NCI-H526 (cell line): Measurements from ENCODE around the gene NCAPG2.

Experiments used
- DNase-seq, 2 experiments: peaks; one replicate each; lab custom pipeline; 2025; lab: John Stamatoyannopoulos, UW

Gene NCAPG2

DNA sequence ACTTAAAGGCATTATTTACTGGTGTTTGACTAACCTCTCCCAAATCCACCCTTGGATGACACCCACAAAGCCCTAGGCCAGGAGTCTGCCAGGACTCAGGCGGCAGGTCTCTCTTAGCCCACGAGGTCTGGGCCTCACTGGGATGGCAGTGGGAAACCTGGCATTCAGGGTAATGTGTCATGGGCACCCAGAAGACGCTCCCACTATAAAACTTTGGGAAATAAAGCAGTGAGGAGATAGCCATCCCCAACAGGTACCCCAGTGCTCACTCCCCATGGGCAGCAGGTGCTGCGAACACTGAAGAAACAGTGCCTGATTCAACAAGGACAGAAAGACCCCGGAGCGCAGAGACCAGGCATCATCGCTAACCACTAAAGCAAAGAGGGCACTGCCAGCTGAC, 102.6 kb downstream of the NCAPG2 start:
- DNase-seq = no peak

DNA sequence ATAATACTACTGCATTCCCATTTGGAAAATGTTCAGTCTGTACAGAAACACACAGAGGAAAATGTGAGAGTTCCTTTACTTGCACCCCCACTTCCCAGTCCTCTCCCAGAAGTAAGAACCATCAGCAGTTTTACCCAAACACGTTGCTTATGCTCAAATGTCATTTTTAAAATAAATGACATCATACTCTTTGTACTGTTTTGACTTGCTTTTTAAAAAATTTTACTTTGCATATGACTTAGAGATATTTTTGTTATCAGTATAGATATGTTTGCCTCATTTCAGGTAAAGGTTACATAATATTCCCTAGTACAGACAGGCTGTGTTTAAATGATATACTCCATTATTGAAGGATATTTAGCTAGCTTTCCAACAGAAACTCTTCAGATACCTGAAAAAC, 103.5 kb downstream of the NCAPG2 start:
- no peak for DNase-seq

DNA sequence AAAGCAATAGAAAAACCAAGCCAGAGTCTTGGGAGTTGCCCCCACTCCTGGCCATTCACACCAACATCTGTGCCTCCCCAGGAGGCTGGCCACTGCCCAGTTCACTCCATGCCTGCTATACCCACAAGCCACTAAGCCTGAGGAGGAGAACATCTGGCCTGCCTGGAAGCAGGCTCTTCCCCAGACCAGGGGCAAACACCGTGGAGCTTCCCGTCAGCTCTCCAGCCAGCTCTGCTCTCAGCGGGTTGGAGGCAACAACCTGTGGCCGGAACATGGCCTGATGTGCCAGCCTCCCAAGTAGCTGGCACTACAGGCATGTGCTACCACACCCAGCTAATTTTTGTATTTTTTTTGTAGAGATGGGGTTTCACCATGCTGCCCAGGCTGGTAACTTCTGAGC, 107.9 kb downstream of the NCAPG2 start:
- no peak for DNase-seq

DNA sequence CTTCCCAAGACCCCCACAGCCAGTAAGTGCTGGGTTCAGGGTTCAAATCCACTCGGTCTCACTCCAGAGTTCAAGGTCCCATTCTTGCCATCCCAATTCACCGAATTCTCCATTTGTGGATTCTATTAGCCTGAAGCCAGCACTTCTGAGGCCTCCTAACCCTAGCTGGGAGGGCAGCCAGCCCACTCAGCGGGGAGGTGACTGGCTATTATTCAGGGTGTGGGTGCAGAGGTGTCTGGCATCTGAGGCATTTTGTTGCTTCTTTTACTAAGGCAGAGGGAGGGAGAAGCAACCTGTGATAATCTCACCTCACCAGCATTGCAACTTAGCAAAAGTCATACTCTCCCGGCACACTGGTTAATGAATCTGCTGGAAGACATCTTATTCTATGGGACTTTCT, 108.3 kb downstream of the NCAPG2 start:
- DNase-seq = no peak

DNA sequence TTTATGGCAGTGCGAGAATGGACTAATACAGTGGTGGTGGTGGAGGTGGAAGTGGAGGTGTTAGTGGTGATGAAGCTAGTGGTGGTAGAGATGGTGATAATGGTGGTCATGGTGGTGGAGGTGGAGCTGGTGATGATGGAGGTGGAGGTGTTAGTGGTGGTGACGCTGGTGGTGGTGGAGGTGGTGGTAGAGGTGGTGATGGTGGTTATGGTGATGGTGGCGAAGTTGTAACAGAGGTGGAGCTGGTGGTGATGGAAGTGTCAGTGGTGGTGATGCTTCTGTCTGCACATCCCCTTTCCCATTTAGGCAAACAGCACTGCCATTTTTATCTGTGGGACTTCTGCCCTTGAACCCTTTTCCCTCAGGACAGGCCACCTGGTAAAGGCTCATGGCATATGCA, 109.5 kb downstream of the NCAPG2 start:
- no peak for DNase-seq

DNA sequence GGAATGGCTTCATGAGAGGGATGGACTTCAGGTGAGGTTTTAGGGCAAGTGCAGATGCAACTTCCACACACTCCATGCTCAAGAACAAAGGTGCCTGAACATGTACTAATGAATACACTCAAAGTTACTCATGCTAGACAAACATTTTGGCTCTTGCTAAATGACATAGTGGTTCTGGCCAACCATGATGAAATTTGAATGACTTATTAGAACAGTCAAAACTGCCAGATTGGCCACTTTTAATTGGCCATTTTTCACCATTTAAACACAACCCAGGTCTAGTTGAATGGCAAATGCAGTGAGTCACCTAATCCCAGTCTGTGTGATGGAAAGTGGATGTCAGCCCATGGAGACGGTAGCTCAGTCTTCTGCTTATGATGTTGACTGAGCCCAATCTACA, 112.1 kb downstream of the NCAPG2 start:
- DNase-seq = no peak

DNA sequence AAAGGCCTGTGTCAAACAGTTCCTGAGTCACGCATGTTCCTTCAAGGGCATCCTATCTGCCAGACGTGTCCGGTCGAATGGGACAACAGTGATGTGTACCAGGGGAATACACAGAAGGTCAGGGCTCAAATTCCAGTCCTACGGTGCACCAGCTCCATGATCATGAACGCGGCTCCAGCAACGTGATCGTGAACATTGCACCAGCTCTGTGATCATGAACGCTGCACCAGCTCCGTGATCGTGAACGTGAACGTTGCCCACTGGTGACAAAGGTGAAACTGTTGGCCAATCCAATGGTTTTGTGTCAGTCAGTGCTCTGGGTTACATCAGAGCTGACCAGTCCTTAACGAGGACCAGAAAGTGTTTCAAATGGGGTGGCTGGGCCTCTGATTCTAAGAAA, 112.7 kb downstream of the NCAPG2 start:
- DNase-seq = no peak

DNA sequence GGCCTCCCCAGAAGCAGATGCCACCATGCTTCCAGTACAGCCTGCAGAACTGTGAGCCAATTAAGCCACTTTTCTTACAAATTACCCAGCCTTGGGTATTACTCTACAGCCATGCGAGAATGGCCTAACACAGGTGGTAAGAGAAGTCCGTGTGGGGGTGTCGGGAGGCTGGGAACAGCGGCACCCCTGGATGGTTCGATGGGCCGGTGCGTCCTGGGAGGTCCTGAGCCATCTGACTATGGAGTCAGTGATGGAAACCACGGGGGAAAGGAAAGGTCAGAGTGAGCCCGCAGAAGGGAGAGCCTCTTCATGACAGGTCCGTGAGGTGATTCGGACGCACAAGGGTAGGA, 114.4 kb downstream of the NCAPG2 start:
- DNase-seq = no peak

DNA sequence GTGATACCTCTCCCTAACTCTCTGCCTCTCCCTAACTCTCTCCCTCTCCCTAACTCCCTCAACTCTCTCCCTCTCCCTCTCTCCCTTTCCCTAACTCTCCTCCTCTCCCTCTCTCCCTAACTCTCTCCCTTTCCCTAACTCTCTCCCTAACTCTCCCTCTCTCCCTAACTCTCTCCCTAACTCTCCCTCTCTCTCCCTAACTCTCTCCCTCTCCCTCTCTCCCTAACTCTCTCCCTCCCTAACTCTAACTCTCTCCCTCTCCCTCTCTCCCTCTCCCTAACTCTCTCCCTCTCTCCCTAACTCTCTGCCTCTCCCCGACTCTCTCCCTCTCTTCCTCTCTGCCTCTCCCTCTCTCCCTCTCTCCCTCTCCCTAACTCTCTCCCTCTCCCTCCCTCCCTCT, 115.0 kb downstream of the NCAPG2 start:
- no peak for DNase-seq

DNA sequence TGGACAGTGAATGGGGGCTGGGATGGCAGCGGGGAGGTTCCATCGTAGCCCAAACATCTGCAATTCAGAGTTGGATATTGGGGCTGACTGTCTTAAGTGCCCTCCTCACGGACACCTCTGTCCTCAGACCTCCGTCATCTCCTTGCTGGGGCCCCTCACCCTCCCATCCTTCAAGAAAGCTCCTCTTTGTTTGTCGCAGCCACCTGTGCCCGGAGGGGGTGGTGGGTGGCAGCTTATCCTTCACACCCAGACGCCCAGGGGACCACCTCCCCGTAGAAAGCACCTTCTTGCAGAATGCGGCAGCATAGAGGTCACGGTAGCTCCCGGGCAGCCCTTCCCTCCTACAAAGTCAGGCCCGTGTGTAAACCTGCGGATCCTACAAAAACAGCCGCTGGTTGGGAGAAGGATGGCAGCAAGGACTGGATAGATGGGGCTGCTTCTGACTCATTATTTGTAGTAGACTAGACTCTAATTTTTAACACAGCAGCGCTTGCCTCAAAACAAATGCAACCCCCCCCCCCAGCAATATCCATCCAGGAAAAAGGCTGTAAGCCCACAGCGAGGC, 115.6 kb downstream of the NCAPG2 start:
- peak in 1 of 2 experiments; percentile 29 for DNase-seq

DNA sequence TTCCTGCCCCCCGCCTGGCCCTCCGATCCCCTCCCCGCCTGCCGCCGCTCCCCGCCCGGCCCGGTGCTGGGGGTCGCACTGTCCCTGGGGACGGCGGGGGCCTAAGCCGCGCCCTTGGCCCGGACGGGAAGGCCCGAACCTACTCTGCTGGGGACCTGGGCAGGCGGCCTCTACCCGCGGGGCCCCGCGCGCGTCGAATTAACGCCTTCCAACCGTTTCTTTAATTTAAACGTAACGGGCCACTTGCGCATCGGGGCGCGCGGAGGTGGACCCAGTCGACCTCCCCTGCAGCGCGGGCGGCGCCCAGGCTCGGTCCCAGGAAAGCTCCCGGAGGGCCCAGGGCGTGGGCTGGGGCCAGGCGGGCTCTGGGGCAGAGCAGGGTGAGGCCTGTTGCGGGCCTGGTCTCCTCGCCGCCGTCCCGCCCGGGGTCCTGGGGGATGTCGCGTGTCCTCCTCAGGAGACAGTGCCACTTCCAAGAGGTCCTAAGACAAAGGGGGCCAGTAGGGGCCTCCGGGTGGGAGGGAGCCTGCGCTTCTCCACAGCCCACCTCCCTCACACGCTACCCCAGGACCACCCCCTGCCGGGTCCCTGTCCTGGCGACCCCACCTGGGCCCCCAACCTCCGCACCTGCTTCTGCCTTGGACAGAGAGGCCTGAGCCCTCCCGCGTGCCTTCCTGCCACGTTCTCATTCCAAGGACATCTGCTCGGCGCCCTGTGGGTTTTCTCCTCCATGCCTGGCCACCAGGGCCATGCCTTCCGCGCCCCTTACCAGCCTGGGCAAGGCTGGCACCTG, 116.3 kb downstream of the NCAPG2 start:
- peak in 1 of 2 experiments; percentile 49 for DNase-seq

DNA sequence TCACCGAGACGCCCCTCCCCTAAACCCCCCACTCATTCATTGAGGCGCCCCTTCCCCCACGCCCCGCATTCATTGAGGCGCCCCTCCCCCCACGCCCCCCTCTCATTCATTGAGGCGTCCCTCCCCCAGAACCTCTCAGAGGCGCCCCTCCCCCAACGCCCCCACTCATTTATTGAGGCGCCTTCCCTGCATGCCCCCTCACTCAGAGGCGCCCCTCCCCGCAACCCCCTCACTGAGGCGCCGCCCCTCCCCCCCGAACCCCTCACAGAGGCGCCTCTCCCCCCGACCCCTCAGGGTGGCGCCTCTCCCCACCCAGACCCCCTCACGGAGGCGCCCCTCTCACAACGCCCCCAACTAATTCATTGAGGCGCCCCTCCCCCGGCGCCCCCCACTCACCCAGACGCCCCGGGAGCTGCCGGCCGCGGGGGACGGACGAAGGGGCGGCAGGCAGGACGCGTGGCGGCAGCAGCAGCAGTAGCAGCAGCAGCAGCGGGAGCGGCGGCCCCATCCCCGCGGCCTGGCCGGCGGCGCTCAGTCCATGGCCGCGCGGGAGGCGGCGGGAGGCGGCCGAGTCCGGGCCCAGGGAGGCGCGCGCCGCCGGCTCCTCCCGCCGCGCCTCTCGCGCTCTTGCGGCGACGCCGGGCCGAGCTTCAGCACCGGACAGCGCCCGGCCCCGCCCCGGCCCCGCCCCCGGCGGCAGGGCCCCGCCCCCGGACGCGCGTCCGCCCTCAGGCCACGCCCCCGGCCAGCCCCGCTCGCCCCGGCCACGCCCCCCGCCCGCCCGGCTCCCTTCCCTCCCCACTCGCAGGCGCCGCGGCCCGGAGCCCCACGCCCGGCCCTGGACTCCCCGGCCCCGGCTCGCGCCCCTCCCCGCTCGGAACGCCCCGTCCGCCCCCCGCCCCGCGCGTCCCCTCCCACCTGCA, 117.2 kb downstream of the NCAPG2 start, which contains the start of gene PTPRN2:
TSS of gene PTPRN2 (minus strand) at position 662 of the 923 bp plus-strand sequence.
- DNase-seq = peak; percentile 17 to 91

DNA sequence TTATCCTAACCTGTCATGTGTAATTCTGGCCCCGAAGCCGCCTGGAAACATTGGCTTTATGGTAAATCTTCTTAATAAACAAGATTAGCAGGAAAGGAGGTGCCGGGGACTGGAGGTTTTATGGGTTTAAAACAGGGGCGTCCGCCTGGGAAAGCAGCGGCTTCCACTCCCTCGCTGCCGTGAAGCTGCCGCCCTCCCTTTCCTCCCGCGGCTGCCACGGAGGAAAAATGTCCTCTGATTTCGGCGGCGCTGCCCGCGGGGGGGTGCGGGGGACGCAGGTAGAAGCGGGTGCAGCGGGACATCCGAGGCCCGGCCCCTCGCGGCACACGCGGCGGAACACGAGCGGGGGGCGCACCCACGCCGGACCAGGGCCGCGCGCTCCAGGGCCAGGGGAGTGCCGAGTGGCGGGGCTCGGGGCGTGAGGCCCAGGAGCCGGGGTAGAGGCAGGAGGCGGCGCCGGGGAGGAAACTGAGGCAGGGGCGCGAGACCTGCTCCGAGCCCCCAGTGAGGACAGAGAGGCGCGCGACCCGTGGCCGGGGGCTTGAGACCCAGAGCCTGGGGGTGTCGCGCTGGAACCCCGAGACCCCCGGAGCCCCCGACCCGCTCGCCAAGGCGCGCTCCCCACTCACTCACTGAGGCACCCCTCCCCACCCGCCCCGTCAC, 118.0 kb downstream of the NCAPG2 start:
- DNase-seq = peak in 1 of 2 experiments; percentile 25

DNA sequence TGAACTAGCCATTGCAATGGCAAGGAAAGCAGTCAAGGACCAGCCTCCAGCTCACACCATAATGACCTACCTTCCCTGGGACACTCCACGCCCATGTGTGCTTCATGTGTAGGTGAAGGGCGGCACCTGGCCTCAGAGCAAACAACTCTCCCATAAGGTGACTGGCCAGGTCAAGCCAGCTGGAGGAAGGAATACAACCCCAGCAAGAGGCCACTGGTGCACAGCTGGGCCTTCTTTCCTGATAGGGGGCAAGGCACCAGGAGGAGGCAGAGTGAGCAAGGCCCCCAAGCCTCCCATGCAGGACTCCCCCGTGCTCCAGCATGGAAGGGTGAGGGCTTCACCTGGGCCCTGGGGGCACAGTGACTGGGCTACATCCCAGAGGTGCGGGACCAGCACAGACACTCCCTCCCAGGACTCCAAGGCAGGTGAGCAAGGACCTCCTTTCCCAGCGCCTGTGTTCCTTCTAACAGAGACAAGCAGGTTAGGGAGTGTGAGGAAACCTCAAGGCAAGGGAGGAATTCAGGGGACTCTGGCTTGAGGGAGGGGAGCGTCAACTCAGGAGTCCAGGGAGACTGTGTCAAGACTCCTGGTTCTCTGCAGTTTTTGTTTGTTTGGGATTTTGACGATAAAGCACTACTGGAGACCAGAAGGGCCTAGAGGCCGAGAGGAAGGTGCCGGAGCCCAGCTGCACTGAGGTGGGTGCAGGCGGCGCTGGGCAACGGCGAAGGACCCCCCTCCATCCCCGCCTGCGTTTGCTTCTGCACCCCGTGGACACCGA, 118.7 kb downstream of the NCAPG2 start:
- DNase-seq = no peak

DNA sequence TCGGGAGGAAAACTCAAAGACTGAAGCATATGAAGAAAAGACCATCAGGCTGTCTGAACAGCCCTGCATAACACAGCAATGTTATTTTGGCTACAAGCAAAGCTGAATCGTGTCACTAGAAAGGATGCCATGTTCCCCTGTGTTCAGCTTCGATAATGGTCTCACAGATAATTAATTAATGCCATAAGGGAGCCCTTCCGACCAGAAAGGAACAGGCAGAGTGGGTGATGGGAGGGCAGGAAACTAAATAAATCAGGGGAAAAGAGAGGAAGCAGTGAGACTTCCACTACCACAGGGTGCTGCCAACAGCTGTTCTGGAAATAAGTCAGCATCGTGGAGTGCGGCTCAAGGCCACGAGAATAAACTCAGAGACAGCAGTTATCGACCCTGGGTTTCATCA, 120.2 kb downstream of the NCAPG2 start:
- no peak for DNase-seq

DNA sequence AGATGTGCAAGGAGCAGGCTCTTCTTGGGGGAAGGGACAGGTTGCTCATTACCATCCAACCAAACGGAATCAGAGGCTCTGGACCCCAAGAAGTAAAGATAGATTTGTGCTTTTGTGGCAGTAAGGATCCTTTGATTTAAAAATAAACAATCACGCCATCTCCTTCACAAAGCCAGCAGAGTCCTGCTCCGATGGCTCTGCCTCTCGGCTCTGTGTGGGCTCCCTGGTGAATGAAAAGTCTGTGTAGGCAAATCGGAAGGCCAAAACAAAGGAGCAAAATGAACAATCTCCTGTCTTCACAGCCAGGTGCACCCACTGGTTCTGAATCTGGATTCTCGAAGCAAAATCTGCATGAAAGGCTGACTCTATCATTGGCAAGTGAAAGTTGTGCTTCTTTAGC, 120.8 kb downstream of the NCAPG2 start:
- peak in 1 of 2 experiments; percentile 36 for DNase-seq

DNA sequence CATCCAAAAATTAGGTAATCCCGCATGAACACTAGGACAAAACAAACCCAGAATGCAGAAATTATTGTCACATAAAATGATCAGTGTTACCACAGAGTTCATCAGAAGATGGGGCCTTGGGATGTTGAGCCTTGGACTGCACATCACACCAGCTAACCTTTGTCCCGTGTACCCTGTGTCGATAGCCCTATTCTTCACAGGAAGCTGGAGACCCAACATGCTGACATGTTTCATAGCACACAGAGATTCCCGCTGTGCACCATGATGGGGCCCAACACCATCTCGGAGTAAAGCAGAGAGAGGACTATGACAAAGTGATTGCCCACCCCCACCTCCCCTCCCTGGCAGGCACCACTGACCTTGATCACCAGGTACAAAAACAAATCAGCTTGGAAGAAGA, 121.5 kb downstream of the NCAPG2 start:
- no peak for DNase-seq

DNA sequence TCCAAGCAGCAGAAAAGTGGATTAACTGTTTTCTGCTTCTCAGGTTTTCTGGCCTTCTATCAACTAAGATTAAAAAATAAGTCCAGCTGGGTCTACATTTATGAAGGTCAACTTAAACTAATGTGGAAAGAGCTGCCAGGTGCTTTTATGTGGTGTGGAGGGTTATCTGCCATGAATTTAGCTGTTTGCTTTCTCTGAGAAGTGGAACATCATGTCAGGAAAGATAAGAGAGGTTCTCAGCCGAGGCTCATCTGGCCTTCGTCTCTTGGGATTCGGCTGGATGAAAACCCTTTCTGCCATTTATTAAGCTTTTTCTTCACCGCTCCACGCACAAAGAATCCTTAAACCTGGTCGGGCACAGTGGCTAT, 122.5 kb downstream of the NCAPG2 start:
- DNase-seq = no peak

DNA sequence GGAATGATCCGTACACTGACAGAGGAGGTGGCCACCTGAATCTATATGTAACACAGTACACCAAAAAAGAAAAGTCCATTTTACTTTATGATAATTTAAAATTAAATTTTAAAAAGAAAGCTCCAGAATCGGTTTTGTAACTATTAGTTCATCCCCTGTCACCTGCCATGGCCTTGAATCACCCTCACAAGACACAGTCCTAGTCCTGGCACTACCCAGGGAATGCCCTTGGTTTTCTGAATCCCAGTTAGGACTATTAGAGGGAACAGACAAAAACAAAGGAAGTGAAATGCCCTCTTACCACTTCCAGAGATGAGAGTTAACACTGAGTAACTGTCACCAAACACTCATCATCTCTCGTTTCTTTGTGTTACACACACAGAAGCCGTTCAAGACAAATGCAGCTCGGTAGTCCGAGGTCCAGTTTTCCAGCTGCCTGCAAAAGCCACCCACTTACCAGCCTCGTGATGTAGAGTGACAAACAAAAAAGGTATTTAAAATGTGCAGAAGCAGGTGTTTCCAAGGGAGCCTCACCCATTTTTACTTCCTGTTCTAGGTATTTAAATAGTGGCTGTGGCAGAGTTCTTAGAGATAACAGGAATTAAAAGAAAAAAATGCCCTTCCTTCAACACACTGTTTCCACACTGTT, 123.0 kb downstream of the NCAPG2 start:
- peak; percentile 60 to 70 for DNase-seq
